HEK293T (cell line): ENCODE results near the gene SNCAIP.

Experiments
- CTCF ChIA-PET: fragments of 350-600 bp; formaldehyde crosslinking; extraction: SDS; loops from one replicate; lab custom pipeline; 2021; ENCODE audit warnings: antibody characterized with exemption, inconsistent platforms; lab: Yijun Ruan, JAX
- POLR2A ChIA-PET: fragments of 350-600 bp; formaldehyde crosslinking; extraction: SDS; loops from one replicate; lab custom pipeline; 2020; ENCODE audit warnings: antibody characterized with exemption, inconsistent platforms; lab: Yijun Ruan, JAX
- DNase-seq: peaks from one replicate; pipeline ENCODE4 v3.0.0; 2012; ENCODE audit warnings: mixed read lengths; ENCODE audit errors: extremely low spot score
- ARNT ChIP-seq: fragments of 450-650 bp; IDR thresholded peaks from 2 replicates; pipeline ENCODE4 v1.6.1; 2017; ENCODE audit warnings: mild to moderate bottlenecking
- BHLHE40 ChIP-seq: fragments of 450-650 bp; IDR thresholded peaks from 2 replicates; pipeline ENCODE4 v1.6.1; 2016; ENCODE audit warnings: mild to moderate bottlenecking, moderate library complexity, borderline replicate concordance
- CTBP1 ChIP-seq: fragments of 450-650 bp; IDR thresholded peaks from 2 replicates; pipeline ENCODE4 v1.6.1; 2016; ENCODE audit warnings: borderline replicate concordance
- ELF4 ChIP-seq: fragments of 450-650 bp; IDR thresholded peaks from 2 replicates; pipeline ENCODE4 v1.6.1; 2017; ENCODE audit warnings: antibody characterized with exemption
- FOXA1 ChIP-seq: fragments of 450-650 bp; IDR thresholded peaks from 2 replicates; pipeline ENCODE4 v1.6.1; 2016; ENCODE audit warnings: mild to moderate bottlenecking
- FOXK2 ChIP-seq: fragments of 450-650 bp; IDR thresholded peaks from 2 replicates; pipeline ENCODE4 v1.6.1; 2016; ENCODE audit warnings: mild to moderate bottlenecking
- FOXM1 ChIP-seq: fragments of 450-650 bp; IDR thresholded peaks from 2 replicates; pipeline ENCODE4 v1.6.1; 2017; ENCODE audit warnings: mild to moderate bottlenecking, borderline replicate concordance
- HDGF ChIP-seq: fragments of 450-650 bp; IDR thresholded peaks from 2 replicates; pipeline ENCODE4 v1.6.1; 2017; ENCODE audit warnings: antibody characterized with exemption, borderline replicate concordance
- L3MBTL2 ChIP-seq: fragments of 450-650 bp; conservative IDR thresholded peaks from 2 replicates; pipeline ENCODE4 v1.6.1; 2016; ENCODE audit warnings: mild to moderate bottlenecking
- LEF1 ChIP-seq: fragments of 450-650 bp; IDR thresholded peaks from 2 replicates; pipeline ENCODE4 v1.6.1; 2017; ENCODE audit warnings: mild to moderate bottlenecking, borderline replicate concordance
- NFRKB ChIP-seq: fragments of 450-650 bp; IDR thresholded peaks from 2 replicates; pipeline ENCODE4 v1.6.1; 2016; ENCODE audit warnings: mild to moderate bottlenecking, moderate library complexity
- PKNOX1 ChIP-seq: fragments of 450-650 bp; IDR thresholded peaks from 2 replicates; pipeline ENCODE4 v1.6.1; 2016
- SP1 ChIP-seq: fragments of 450-650 bp; IDR thresholded peaks from 2 replicates; pipeline ENCODE4 v1.6.1; 2017
- SUZ12 ChIP-seq: fragments of 450-650 bp; IDR thresholded peaks from 2 replicates; pipeline ENCODE4 v1.6.1; 2016; ENCODE audit warnings: mild to moderate bottlenecking
- TARDBP ChIP-seq: fragments of 450-650 bp; IDR thresholded peaks from 2 replicates; pipeline ENCODE4 v1.6.1; 2016
- ZNF384 ChIP-seq: fragments of 450-650 bp; IDR thresholded peaks from 2 replicates; pipeline ENCODE4 v1.6.1; 2016

SNCAIP gene

GRCh38 chr5:122296871-122297270 lies 15.2 kb upstream of the SNCAIP start:
- POLR2A ChIA-PET: no interaction called here
- no peak for DNase-seq
- no peak for TF ChIP-seq ARNT
- TF ChIP-seq FOXM1: no peak
- TF ChIP-seq PKNOX1: no peak
- TF ChIP-seq CTBP1: no peak
- TF ChIP-seq LEF1: no peak
- no peak for TF ChIP-seq SUZ12
- TF ChIP-seq SP1: no peak
- TF ChIP-seq L3MBTL2: no peak
- no peak for TF ChIP-seq BHLHE40
- TF ChIP-seq FOXK2: no peak
- CTCF ChIA-PET: interaction anchor here (0.7 kb wide), 1 partner anchor 159 kb away, joined by 3 read pairs; no protein-coding TSS in a partner anchor

GRCh38 chr5:122297587-122298298 lies 14.3 kb upstream of the SNCAIP start:
- CTCF ChIA-PET: no interaction called here
- TF ChIP-seq TARDBP (no peak), ELF4 (no peak), NFRKB (no peak), BHLHE40 (no peak), SUZ12 (no peak)
- POLR2A ChIA-PET: no interaction called here
- DNase-seq: no peak

- POLR2A ChIA-PET: no interaction called here
- CTCF ChIA-PET: no interaction called here
- TF ChIP-seq FOXM1 (no peak), HDGF (no peak), ARNT (no peak), SP1 (no peak), LEF1 (no peak), SUZ12 (no peak), CTBP1 (no peak), PKNOX1 (no peak), ZNF384 (no peak), TARDBP (no peak), BHLHE40 (no peak), L3MBTL2 (no peak), ELF4 (no peak), NFRKB (no peak), FOXA1 (no peak), FOXK2 (no peak)
- no peak for DNase-seq
Observed at GRCh38 chr5:122300374-122300773, 11.7 kb upstream of the SNCAIP start.

- ChIA-PET CTCF (interaction anchor here (0.7 kb wide), 1 partner anchor 87 kb away, joined by 3 read pairs; no protein-coding TSS in a partner anchor), POLR2A (no interaction called here)
- no peak for DNase-seq
- no peak for TF ChIP-seq NFRKB
- TF ChIP-seq HDGF: no peak
- TF ChIP-seq CTBP1: no peak
- no peak for TF ChIP-seq ZNF384
- no peak for TF ChIP-seq ARNT
- no peak for TF ChIP-seq LEF1
- TF ChIP-seq SP1: no peak
- TF ChIP-seq BHLHE40: no peak
- no peak for TF ChIP-seq SUZ12
- TF ChIP-seq FOXM1: no peak
- TF ChIP-seq ELF4: no peak
- no peak for TF ChIP-seq L3MBTL2
- TF ChIP-seq FOXA1: no peak
Observed at GRCh38 chr5:122301016-122301415, 11.0 kb upstream of the SNCAIP start.

- TF ChIP-seq BHLHE40 (no peak), NFRKB (no peak), ARNT (no peak), PKNOX1 (no peak)
- CTCF ChIA-PET: interaction anchor here (1.0 kb wide), 1 partner anchor 9 kb away, joined by 4 read pairs; no protein-coding TSS in a partner anchor
- POLR2A ChIA-PET: no interaction called here
- DNase-seq: no peak
Observed at GRCh38 chr5:122304471-122305215, 7.4 kb upstream of the SNCAIP start.

- DNase-seq: no peak
- TF ChIP-seq ARNT (no peak), NFRKB (no peak), ELF4 (no peak), LEF1 (no peak), SP1 (no peak), L3MBTL2 (no peak), ZNF384 (no peak), TARDBP (no peak)
- ChIA-PET POLR2A (no interaction called here), CTCF (interaction anchor here (1.5 kb wide), 1 partner anchor 19 kb away, joined by 5 read pairs; no protein-coding TSS in a partner anchor)
Observed at GRCh38 chr5:122306461-122306860, 5.6 kb upstream of the SNCAIP start.
